WTC11 (cell line): Measurements from ENCODE around the gene IFI6. TPM values are rescaled to one million over a fixed set of nuclear protein-coding genes. Genes with fewer than 3 reads are reported as not detected.

Source experiments
- ATAC-seq: fragments of 200-7000 bp; cut with Tn5 transposase; 2 replicates; pipeline ENCODE4 v1.10.0; 2021; ENCODE audit warnings: mild to moderate bottlenecking, moderate library complexity
- CTCF ChIA-PET: fragments of 300-600 bp; sonication (Branson Sonifier 250); formaldehyde crosslinking; loops from one replicate; lab custom pipeline; 2021; ENCODE audit warnings: antibody characterized with exemption; lab: Charles Lee
- POLR2A ChIA-PET: fragments of 350-600 bp; sonication (Branson Sonifier 250); formaldehyde crosslinking; loops from one replicate; lab custom pipeline; 2021; ENCODE audit warnings: antibody characterized with exemption; lab: Charles Lee
- DNase-seq: peaks from one replicate; pipeline ENCODE4 v3.0.0; 2021; ENCODE audit warnings: low spot score
- H3K27ac Mint-ChIP-seq: 2 replicates; pipeline ENCODE4 v1.8.0; 2021; ENCODE audit warnings: mixed read lengths
- H3K27me3 Mint-ChIP-seq: 2 replicates; pipeline ENCODE4 v1.8.0; 2021; ENCODE audit warnings: low read depth, mild to moderate bottlenecking, moderate library complexity, mixed read lengths
- H3K36me3 Mint-ChIP-seq: 2 replicates; pipeline ENCODE4 v1.8.0; 2021; ENCODE audit warnings: mixed read lengths
- H3K4me1 Mint-ChIP-seq: 2 replicates; pipeline ENCODE4 v1.8.0; 2022; ENCODE audit warnings: mixed read lengths
- H3K4me3 Mint-ChIP-seq: 2 replicates; pipeline ENCODE4 v1.8.0; 2021; ENCODE audit warnings: mild to moderate bottlenecking, moderate library complexity, mixed read lengths
- H3K9me3 Mint-ChIP-seq: 2 replicates; pipeline ENCODE4 v1.8.0; 2021; ENCODE audit warnings: mixed read lengths
- AR ChIP-seq: fragments of 250-450 bp; sonication (Bioruptor Pico); IDR thresholded peaks from 2 replicates; pipeline ENCODE4 v1.9.0; 2021; ENCODE audit warnings: mild to moderate bottlenecking
- ATF1 ChIP-seq: sonication (generic); formaldehyde crosslinking; IDR thresholded peaks from 2 replicates; pipeline ENCODE4 v1.8.1; 2023; ENCODE audit warnings: mild to moderate bottlenecking, moderate library complexity, missing genetic modification reagents
- E2F5 ChIP-seq: sonication (generic); formaldehyde crosslinking; IDR thresholded peaks from 2 replicates; pipeline ENCODE4 v1.8.1; 2022; ENCODE audit warnings: mild to moderate bottlenecking, moderate library complexity, missing genetic modification reagents
- ELF4 ChIP-seq: sonication (generic); formaldehyde crosslinking; IDR thresholded peaks from 2 replicates; pipeline ENCODE4 v1.8.1; 2022; ENCODE audit warnings: low read depth, mild to moderate bottlenecking, moderate library complexity, missing genetic modification reagents
- FOXP1 ChIP-seq: sonication (generic); formaldehyde crosslinking; IDR thresholded peaks from 2 replicates; pipeline ENCODE4 v1.8.0; 2022; ENCODE audit warnings: missing genetic modification reagents, mild to moderate bottlenecking, moderate library complexity, borderline replicate concordance
- GTF2I ChIP-seq: fragments of 250-450 bp; sonication (Bioruptor Pico); conservative IDR thresholded peaks from 2 replicates; pipeline ENCODE4 v1.4.0; 2021; ENCODE audit warnings: mild to moderate bottlenecking
- HMGA2 ChIP-seq: fragments of 250-450 bp; sonication (Bioruptor Pico); IDR thresholded peaks from 2 replicates; pipeline ENCODE4 v1.4.0; 2021; ENCODE audit warnings: mild to moderate bottlenecking, moderate library complexity
- IRF2 ChIP-seq: sonication (generic); formaldehyde crosslinking; IDR thresholded peaks from 2 replicates; pipeline ENCODE4 v1.8.0; 2022; ENCODE audit warnings: low read depth, missing genetic modification reagents, borderline replicate concordance
- JUN ChIP-seq: sonication (generic); formaldehyde crosslinking; IDR thresholded peaks from 2 replicates; pipeline ENCODE4 v1.8.0; 2023; ENCODE audit warnings: mild to moderate bottlenecking, missing genetic modification reagents
- KAT7 ChIP-seq: sonication (generic); formaldehyde crosslinking; IDR thresholded peaks from 2 replicates; pipeline ENCODE4 v1.8.1; 2023; ENCODE audit warnings: missing genetic modification reagents, mild to moderate bottlenecking, borderline replicate concordance
- MAX ChIP-seq: sonication (generic); formaldehyde crosslinking; IDR thresholded peaks from 2 replicates; pipeline ENCODE4 v1.8.0; 2022; ENCODE audit warnings: mild to moderate bottlenecking, missing genetic modification reagents
- MXD4 ChIP-seq: fragments of 250-450 bp; sonication (Bioruptor Pico); IDR thresholded peaks from 2 replicates; pipeline ENCODE4 v1.8.0; 2021; ENCODE audit warnings: mild to moderate bottlenecking, moderate library complexity, borderline replicate concordance
- RELA ChIP-seq: sonication (generic); formaldehyde crosslinking; IDR thresholded peaks from 2 replicates; pipeline ENCODE4 v1.8.1; 2022; ENCODE audit warnings: missing genetic modification reagents, mild to moderate bottlenecking, borderline replicate concordance
- TCF7 ChIP-seq: sonication (generic); formaldehyde crosslinking; IDR thresholded peaks from 2 replicates; pipeline ENCODE4 v1.8.0; 2022; ENCODE audit warnings: mild to moderate bottlenecking, low read depth, missing genetic modification reagents, moderate library complexity
- TEAD1 ChIP-seq: sonication (generic); formaldehyde crosslinking; IDR thresholded peaks from 2 replicates; pipeline ENCODE4 v1.8.0; 2022; ENCODE audit warnings: mild to moderate bottlenecking, missing genetic modification reagents
- TP53 ChIP-seq: sonication (generic); formaldehyde crosslinking; IDR thresholded peaks from 2 replicates; pipeline ENCODE4 v1.8.1; 2023; ENCODE audit warnings: mild to moderate bottlenecking, missing genetic modification reagents
- USF1 ChIP-seq: sonication (generic); formaldehyde crosslinking; IDR thresholded peaks from 2 replicates; pipeline ENCODE4 v1.8.0; 2022; ENCODE audit warnings: mild to moderate bottlenecking, missing genetic modification reagents
- USF2 ChIP-seq: sonication (generic); formaldehyde crosslinking; IDR thresholded peaks from 2 replicates; pipeline ENCODE4 v1.8.1; 2023; ENCODE audit warnings: mild to moderate bottlenecking, missing genetic modification reagents, moderate library complexity
- ZNF232 ChIP-seq: sonication (generic); formaldehyde crosslinking; IDR thresholded peaks from 2 replicates; pipeline ENCODE4 v1.8.0; 2022; ENCODE audit warnings: mild to moderate bottlenecking, missing genetic modification reagents
- ZNF671 ChIP-seq: fragments of 250-450 bp; sonication (Bioruptor Pico); IDR thresholded peaks from 2 replicates; pipeline ENCODE4 v1.8.0; 2021; ENCODE audit warnings: mild to moderate bottlenecking
- total RNA-seq: library from RNA; stranded (reverse); gene quantifications from 3 replicates; pipeline ENCODE4 v1.2.3, GENCODE V29; 2021

Gene IFI6
- total RNA-seq, 1 experiment from 2014 or later, result 4.5 TPM

- no peak for TF ChIP-seq AR (CRISPR knock-in tag)
- no peak for TF ChIP-seq ELF4 (CRISPR knock-in tag)
- TF ChIP-seq MXD4, result no peak
- TF ChIP-seq, all 79 proteins: peak for 7
Observed at GRCh38 chr1:27656157-27656893, 15.7 kb downstream of the IFI6 start (continued).

- Mint-ChIP-seq H3K27me3 (0 out of 2 replicates have a peak, but pooled peaks cover 3% of the 10 kb centered on the region), H3K4me1 (peaks cover 45% of the 10 kb centered on the region), H3K36me3 (no peaks in the 10 kb centered on the region), H3K9me3 (no peaks in the 10 kb centered on the region), H3K27ac (peak overlapping the region; percentile 96), H3K4me3 (no peak overlapping the region)
- CTCF ChIA-PET, result interaction anchor here (0.8 to 3.0 kb wide), 11 partner anchors 12 to 289 kb away, joined by 3 to 34 read pairs (median 5); partner anchors contain the start of genes FAM76A and MAP3K6
- DNase-seq (no peak), ATAC-seq (no peak)
- TF ChIP-seq E2F5, result no peak
- TF ChIP-seq USF2 (CRISPR knock-in tag), result peak; percentile 57
- TF ChIP-seq JUN, result no peak
- peak; percentile 39; the same call in 1 of the 2 replicates for TF ChIP-seq USF1
- no peak for TF ChIP-seq TCF7
- no peak for TF ChIP-seq ZNF671 (CRISPR knock-in tag)
- TF ChIP-seq FOXP1, result peak; percentile 15; the same call in 1 of the 2 replicates
- TF ChIP-seq HMGA2 (CRISPR knock-in tag), result no peak
- TF ChIP-seq TEAD1, result no peak
- TF ChIP-seq IRF2, result no peak
- no peak for TF ChIP-seq RELA
- no peak for TF ChIP-seq KAT7
- no peak for TF ChIP-seq ATF1 (CRISPR knock-in tag)
- TF ChIP-seq MAX, result peak; percentile 30; the same call in 1 of the 2 replicates
- no peak for TF ChIP-seq TP53 (CRISPR knock-in tag)
- no peak for TF ChIP-seq GTF2I (CRISPR knock-in tag)
- TF ChIP-seq ZNF232 (CRISPR knock-in tag), result 0 out of 2 replicates have a peak, but pooled peaks have one; percentile 33
- POLR2A ChIA-PET, result no interaction called here
Observed at GRCh38 chr1:27655151-27655937, 16.6 kb downstream of the IFI6 start.
